Gastrocnemius medialis (tissue), 4 donors: ENCODE results near the gene PIPOX.

Experiments used
- POLR2A ChIP-seq, 2 donors: fragments of 450-650 bp; IDR thresholded peaks; one replicate each; pipeline ENCODE4 v1.6.1; 2017; ENCODE audit warnings: antibody characterized with exemption in 2 of 2, mild to moderate bottlenecking in 2 of 2, moderate library complexity in 2 of 2
- TF ChIP-seq, protein P1 (sequence below), 5 experiments: fragments of 450-650 bp in 3 of 5; fragments of 200-600 bp in 2 of 5; sonication (generic) in 2 of 5; IDR thresholded peaks in 4 of 5; conservative IDR thresholded peaks in 1 of 5; 1 replicate in 4 of 5; 2 replicates in 1 of 5; pipeline ENCODE4 v1.5.1; 2016 to 2019; ENCODE audit warnings: antibody characterized with exemption in 5 of 5, mild to moderate bottlenecking in 3 of 5, moderate library complexity in 3 of 5

DNA sequence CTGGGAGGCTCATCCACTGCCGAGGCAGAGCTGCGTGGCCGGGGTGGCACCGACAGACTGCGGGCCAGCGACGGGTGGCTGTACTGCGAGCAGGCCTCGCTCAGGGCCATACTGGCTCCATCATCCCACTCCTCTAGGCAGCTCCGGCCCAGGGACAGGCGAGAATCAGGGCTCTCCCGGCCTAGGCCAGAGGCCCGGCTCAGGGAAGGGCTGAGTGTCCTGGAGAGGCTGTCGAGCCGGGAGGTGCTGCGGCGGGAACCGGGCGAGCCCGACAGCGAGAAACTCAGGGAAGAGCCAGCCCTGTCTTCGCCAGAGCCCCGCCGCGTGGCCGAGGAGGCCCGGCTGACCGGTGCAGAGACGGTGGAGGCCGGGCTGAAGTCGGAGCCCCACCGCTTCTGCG is 37.4 kb downstream of the PIPOX start:
- TF ChIP-seq, protein P1, sequence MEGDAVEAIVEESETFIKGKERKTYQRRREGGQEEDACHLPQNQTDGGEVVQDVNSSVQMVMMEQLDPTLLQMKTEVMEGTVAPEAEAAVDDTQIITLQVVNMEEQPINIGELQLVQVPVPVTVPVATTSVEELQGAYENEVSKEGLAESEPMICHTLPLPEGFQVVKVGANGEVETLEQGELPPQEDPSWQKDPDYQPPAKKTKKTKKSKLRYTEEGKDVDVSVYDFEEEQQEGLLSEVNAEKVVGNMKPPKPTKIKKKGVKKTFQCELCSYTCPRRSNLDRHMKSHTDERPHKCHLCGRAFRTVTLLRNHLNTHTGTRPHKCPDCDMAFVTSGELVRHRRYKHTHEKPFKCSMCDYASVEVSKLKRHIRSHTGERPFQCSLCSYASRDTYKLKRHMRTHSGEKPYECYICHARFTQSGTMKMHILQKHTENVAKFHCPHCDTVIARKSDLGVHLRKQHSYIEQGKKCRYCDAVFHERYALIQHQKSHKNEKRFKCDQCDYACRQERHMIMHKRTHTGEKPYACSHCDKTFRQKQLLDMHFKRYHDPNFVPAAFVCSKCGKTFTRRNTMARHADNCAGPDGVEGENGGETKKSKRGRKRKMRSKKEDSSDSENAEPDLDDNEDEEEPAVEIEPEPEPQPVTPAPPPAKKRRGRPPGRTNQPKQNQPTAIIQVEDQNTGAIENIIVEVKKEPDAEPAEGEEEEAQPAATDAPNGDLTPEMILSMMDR (IDR thresholded peaks at IDR 0.05 in 4 of 5, conservative IDR thresholded peaks at IDR 0.05 in 1 of 5), result no peak
- no peak for TF ChIP-seq POLR2A (IDR thresholded peaks at IDR 0.05)
